ENCODE results near the gene DNAH9.

DNA sequence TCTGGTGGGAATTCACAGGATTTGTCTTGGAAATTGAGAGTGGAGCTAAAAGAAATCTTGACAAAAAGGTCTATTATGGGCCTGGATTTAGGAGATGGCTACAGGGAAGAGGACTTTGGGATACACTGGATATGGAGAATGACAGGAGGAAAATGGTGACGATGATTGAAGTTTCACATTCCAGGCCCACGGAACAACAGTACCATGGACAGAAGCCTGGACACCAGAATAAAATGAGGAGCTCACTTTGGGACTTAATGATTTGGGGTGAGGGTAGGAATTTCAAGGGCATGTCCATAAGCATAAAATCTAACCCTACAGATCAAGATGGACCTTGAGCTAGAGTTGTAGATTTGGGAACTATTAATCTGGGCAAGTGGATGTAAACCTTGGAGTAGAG is 47.8 kb upstream of the DNAH9 start:
- TF ChIP-seq, protein P1, sequence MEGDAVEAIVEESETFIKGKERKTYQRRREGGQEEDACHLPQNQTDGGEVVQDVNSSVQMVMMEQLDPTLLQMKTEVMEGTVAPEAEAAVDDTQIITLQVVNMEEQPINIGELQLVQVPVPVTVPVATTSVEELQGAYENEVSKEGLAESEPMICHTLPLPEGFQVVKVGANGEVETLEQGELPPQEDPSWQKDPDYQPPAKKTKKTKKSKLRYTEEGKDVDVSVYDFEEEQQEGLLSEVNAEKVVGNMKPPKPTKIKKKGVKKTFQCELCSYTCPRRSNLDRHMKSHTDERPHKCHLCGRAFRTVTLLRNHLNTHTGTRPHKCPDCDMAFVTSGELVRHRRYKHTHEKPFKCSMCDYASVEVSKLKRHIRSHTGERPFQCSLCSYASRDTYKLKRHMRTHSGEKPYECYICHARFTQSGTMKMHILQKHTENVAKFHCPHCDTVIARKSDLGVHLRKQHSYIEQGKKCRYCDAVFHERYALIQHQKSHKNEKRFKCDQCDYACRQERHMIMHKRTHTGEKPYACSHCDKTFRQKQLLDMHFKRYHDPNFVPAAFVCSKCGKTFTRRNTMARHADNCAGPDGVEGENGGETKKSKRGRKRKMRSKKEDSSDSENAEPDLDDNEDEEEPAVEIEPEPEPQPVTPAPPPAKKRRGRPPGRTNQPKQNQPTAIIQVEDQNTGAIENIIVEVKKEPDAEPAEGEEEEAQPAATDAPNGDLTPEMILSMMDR (IDR thresholded peaks at IDR 0.05): no peak
- no peak for TF ChIP-seq POLR2A (IDR thresholded peaks at IDR 0.05)

Data from right lobe of liver (tissue), 4 donors.